Measurements from ENCODE around the gene SAPCD2.

SAPCD2 gene

DNA sequence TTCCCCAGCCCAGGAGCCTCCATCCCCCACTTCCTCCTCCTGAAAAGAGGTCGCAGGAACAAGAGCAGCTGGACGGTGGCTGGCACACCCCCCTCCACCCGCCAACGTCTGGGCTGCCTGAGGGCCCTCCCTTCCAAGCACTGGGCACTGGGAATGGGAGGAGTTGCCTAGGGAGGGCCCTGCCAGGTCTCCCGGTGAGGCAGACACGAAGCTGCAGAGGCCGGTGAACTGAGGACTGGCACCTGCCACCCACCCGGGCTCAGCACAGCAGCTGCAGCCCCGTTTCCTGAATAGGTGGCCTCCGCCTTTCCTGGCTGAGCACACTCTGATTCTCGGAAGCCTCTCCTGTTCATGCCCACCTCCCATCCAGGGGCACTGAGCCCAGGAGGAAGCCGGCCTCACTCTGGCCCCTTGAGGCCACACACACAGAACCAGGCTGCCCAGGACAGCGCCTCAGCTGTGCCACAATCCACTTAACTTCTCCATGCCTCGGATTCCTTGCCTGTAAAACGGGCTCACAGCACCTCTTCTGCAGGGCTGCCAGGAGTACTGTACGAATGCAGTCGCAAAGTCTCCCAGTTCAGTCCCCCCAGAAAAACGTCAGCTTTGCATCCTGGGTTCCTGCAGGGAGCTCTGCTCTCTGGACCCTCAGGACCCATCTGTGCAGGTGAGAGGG is 25.7 kb downstream of the SAPCD2 start:
- no peaks in the 10 kb centered on the region for H3K9me3 ChIP-seq (ENCODE audit: low read length)
- H3K36me3 ChIP-seq (ENCODE audit: insufficient read depth, low read length) = no peaks in the 10 kb centered on the region
- peaks cover 7% of the 10 kb centered on the region for H3K4me1 ChIP-seq (ENCODE audit: insufficient read depth, low read length, severe bottlenecking)
- peaks cover 20% of the 10 kb centered on the region; the same call in 1 of the 2 replicates for H3K27me3 ChIP-seq (ENCODE audit: insufficient read depth, low read length)
- H4K20me1 ChIP-seq (ENCODE audit: insufficient read depth, low read length) = no peaks in the 10 kb centered on the region
- no peak overlapping the region for H3K4me3 ChIP-seq (ENCODE audit: low read depth, low read length, poor library complexity, severe bottlenecking)
- no peak overlapping the region for H3K4me2 ChIP-seq (ENCODE audit: low read length)
- no peak overlapping the region for H3K9ac ChIP-seq (ENCODE audit: low read length)
- no peak overlapping the region for H3K27ac ChIP-seq (ENCODE audit: low read depth, low read length, poor library complexity, severe bottlenecking)
- no peaks in the 10 kb centered on the region for H3F3A ChIP-seq (ENCODE audit: insufficient read depth, low read length)
- TF ChIP-seq, protein P1, sequence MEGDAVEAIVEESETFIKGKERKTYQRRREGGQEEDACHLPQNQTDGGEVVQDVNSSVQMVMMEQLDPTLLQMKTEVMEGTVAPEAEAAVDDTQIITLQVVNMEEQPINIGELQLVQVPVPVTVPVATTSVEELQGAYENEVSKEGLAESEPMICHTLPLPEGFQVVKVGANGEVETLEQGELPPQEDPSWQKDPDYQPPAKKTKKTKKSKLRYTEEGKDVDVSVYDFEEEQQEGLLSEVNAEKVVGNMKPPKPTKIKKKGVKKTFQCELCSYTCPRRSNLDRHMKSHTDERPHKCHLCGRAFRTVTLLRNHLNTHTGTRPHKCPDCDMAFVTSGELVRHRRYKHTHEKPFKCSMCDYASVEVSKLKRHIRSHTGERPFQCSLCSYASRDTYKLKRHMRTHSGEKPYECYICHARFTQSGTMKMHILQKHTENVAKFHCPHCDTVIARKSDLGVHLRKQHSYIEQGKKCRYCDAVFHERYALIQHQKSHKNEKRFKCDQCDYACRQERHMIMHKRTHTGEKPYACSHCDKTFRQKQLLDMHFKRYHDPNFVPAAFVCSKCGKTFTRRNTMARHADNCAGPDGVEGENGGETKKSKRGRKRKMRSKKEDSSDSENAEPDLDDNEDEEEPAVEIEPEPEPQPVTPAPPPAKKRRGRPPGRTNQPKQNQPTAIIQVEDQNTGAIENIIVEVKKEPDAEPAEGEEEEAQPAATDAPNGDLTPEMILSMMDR (IDR thresholded peaks at IDR 0.05; ENCODE audit: low read length) = no peak
- H3K79me2 ChIP-seq (ENCODE audit: insufficient read depth, low read length) = no peaks in the 10 kb centered on the region
- H3K9me2 ChIP-seq (ENCODE audit: low read depth, low read length) = no peaks in the 10 kb centered on the region
- H2AFZ ChIP-seq (ENCODE audit: low read length) = no peak overlapping the region

GRCh38 chr9:137044037-137044436 is 26.3 kb downstream of the SAPCD2 start:
- H3K9ac ChIP-seq (ENCODE audit: low read length) = no peak overlapping the region
- peaks cover 7% of the 10 kb centered on the region for H3K4me1 ChIP-seq (ENCODE audit: insufficient read depth, low read length, severe bottlenecking)
- no peak overlapping the region for H3K4me3 ChIP-seq (ENCODE audit: low read depth, low read length, poor library complexity, severe bottlenecking)
- peaks cover 20% of the 10 kb centered on the region for H3K27me3 ChIP-seq (ENCODE audit: insufficient read depth, low read length)
- no peaks in the 10 kb centered on the region for H3K79me2 ChIP-seq (ENCODE audit: insufficient read depth, low read length)
- H3K4me2 ChIP-seq (ENCODE audit: low read length) = no peak overlapping the region
- no peaks in the 10 kb centered on the region for H3K36me3 ChIP-seq (ENCODE audit: insufficient read depth, low read length)
- H3K9me2 ChIP-seq (ENCODE audit: low read depth, low read length) = no peaks in the 10 kb centered on the region
- no peaks in the 10 kb centered on the region for H3K9me3 ChIP-seq (ENCODE audit: low read length)
- H3K27ac ChIP-seq (ENCODE audit: low read depth, low read length, poor library complexity, severe bottlenecking) = no peak overlapping the region
- no peaks in the 10 kb centered on the region for H3F3A ChIP-seq (ENCODE audit: insufficient read depth, low read length)
- H4K20me1 ChIP-seq (ENCODE audit: insufficient read depth, low read length) = no peaks in the 10 kb centered on the region
- TF ChIP-seq EZH2 (IDR thresholded peaks at IDR 0.05; ENCODE audit: borderline replicate concordance, low read length) = no peak
- TF ChIP-seq, protein P1 (IDR thresholded peaks at IDR 0.05; ENCODE audit: low read length) = no peak
- no peak overlapping the region for H2AFZ ChIP-seq (ENCODE audit: low read length)

- no peaks in the 10 kb centered on the region for H3K9me3 ChIP-seq (ENCODE audit: low read length)
- H3F3A ChIP-seq (ENCODE audit: insufficient read depth, low read length) = no peaks in the 10 kb centered on the region
- no peaks in the 10 kb centered on the region for H4K20me1 ChIP-seq (ENCODE audit: insufficient read depth, low read length)
- no peaks in the 10 kb centered on the region for H3K79me2 ChIP-seq (ENCODE audit: insufficient read depth, low read length)
- H3K4me1 ChIP-seq (ENCODE audit: insufficient read depth, low read length, severe bottlenecking) = peaks cover 7% of the 10 kb centered on the region
- no peak overlapping the region for H3K27ac ChIP-seq (ENCODE audit: low read depth, low read length, poor library complexity, severe bottlenecking)
- no peak overlapping the region for H2AFZ ChIP-seq (ENCODE audit: low read length)
- H3K27me3 ChIP-seq (ENCODE audit: insufficient read depth, low read length) = peaks cover 20% of the 10 kb centered on the region
- H3K4me3 ChIP-seq (ENCODE audit: low read depth, low read length, poor library complexity, severe bottlenecking) = no peak overlapping the region
- no peaks in the 10 kb centered on the region for H3K36me3 ChIP-seq (ENCODE audit: insufficient read depth, low read length)
- TF ChIP-seq, protein P1 (IDR thresholded peaks at IDR 0.05; ENCODE audit: low read length) = no peak
- no peak for TF ChIP-seq EZH2 (IDR thresholded peaks at IDR 0.05; ENCODE audit: borderline replicate concordance, low read length)
- H3K9ac ChIP-seq (ENCODE audit: low read length) = no peak overlapping the region
- H3K9me2 ChIP-seq (ENCODE audit: low read depth, low read length) = no peaks in the 10 kb centered on the region
- H3K4me2 ChIP-seq (ENCODE audit: low read length) = no peak overlapping the region
Observed at GRCh38 chr9:137042751-137043727, 27.3 kb downstream of the SAPCD2 start.
